GM23338 (cell line): ENCODE results near the gene KCND2. TPM values are rescaled to one million over a fixed set of nuclear protein-coding genes. Genes with fewer than 3 reads are reported as not detected.

Experiments used
- ATAC-seq: fragments of 200-7000 bp; cut with Tn5 transposase; 3 replicates; pipeline ENCODE4 v1.9.1; 2020
- DNase-seq: peaks from one replicate; pipeline ENCODE4 v3.0.0-alpha.2; 2015; ENCODE audit warnings: low spot score
- H2AFZ ChIP-seq: fragments of 200-600 bp; sonication (generic); 2 replicates; pipeline ENCODE4 v1.8.0; 2016; ENCODE audit warnings: antibody characterized with exemption, mild to moderate bottlenecking, moderate library complexity
- H3F3A ChIP-seq: fragments of 200-600 bp; sonication (generic); replicated peaks from 2 replicates; pipeline ENCODE4 v1.8.0; 2017; ENCODE audit warnings: antibody characterized with exemption, mixed run types, low read depth
- H3K27ac ChIP-seq: fragments of 200-600 bp; sonication (generic); 2 replicates; pipeline ENCODE4 v1.6.1; 2016; ENCODE audit warnings: low read depth
- H3K27me3 ChIP-seq: fragments of 200-600 bp; sonication (generic); 2 replicates; pipeline ENCODE4 v1.8.0; 2016; ENCODE audit warnings: mild to moderate bottlenecking, mixed run types, moderate library complexity; ENCODE audit not compliant: insufficient read depth
- H3K36me3 ChIP-seq: fragments of 200-600 bp; sonication (generic); 2 replicates; pipeline ENCODE4 v1.8.0; 2016; ENCODE audit warnings: mild to moderate bottlenecking; ENCODE audit not compliant: insufficient read depth
- H3K4me1 ChIP-seq: fragments of 200-600 bp; sonication (generic); 2 replicates; pipeline ENCODE4 v1.8.0; 2016; ENCODE audit warnings: mild to moderate bottlenecking, moderate library complexity; ENCODE audit not compliant: insufficient read depth
- H3K4me2 ChIP-seq: fragments of 200-600 bp; sonication (generic); 2 replicates; pipeline ENCODE4 v1.7.1; 2017; ENCODE audit warnings: mixed run types
- H3K4me3 ChIP-seq: fragments of 200-600 bp; sonication (generic); 2 replicates; pipeline ENCODE4 v1.6.1; 2016; ENCODE audit warnings: mixed run types
- H3K79me2 ChIP-seq: fragments of 200-600 bp; sonication (generic); replicated peaks from 2 replicates; pipeline ENCODE4 v1.8.0; 2017; ENCODE audit warnings: mild to moderate bottlenecking; ENCODE audit not compliant: insufficient read depth
- H3K9me2 ChIP-seq: fragments of 200-600 bp; sonication (generic); 2 replicates; pipeline ENCODE4 v1.8.0; 2017; ENCODE audit not compliant: insufficient read depth
- H4K20me1 ChIP-seq: fragments of 200-600 bp; sonication (generic); replicated peaks from 2 replicates; pipeline ENCODE4 v1.8.0; 2017; ENCODE audit warnings: mild to moderate bottlenecking; ENCODE audit not compliant: insufficient read depth
- H3K27ac Mint-ChIP-seq: 2 replicates; pipeline ENCODE4 v1.8.0; 2020; ENCODE audit warnings: inconsistent platforms, mild to moderate bottlenecking, moderate library complexity, mixed read lengths
- H3K27me3 Mint-ChIP-seq: 3 replicates; pipeline ENCODE4 v1.8.0; 2022; ENCODE audit warnings: low read depth, mild to moderate bottlenecking, moderate library complexity, mixed read lengths, inconsistent platforms; ENCODE audit not compliant: insufficient read depth, poor library complexity
- H3K36me3 Mint-ChIP-seq: 3 replicates; pipeline ENCODE4 v1.8.0; 2021; ENCODE audit warnings: low read depth, mild to moderate bottlenecking, inconsistent platforms, moderate library complexity, mixed read lengths
- H3K4me1 Mint-ChIP-seq: 3 replicates; pipeline ENCODE4 v1.8.0; 2020; ENCODE audit warnings: mild to moderate bottlenecking, inconsistent platforms, mixed read lengths
- H3K4me3 Mint-ChIP-seq: 3 replicates; pipeline ENCODE4 v1.8.0; 2021; ENCODE audit warnings: moderate library complexity, mild to moderate bottlenecking, inconsistent platforms, mixed read lengths
- H3K9me3 Mint-ChIP-seq: 3 replicates; pipeline ENCODE4 v1.8.0; 2020; ENCODE audit warnings: moderate library complexity, mild to moderate bottlenecking, inconsistent platforms, mixed read lengths
- CREB1 ChIP-seq: fragments of 250-450 bp; sonication (Bioruptor Pico); IDR thresholded peaks from 2 replicates; pipeline ENCODE4 v1.5.0; 2020; ENCODE audit warnings: low read depth, mild to moderate bottlenecking, moderate library complexity
- ETS1 ChIP-seq: IDR thresholded peaks from 2 replicates; pipeline ENCODE4 v1.6.1; 2016; ENCODE audit warnings: antibody characterized with exemption
- EZH2 ChIP-seq: fragments of 200-600 bp; sonication (generic); IDR thresholded peaks from one replicate; pipeline ENCODE4 v1.8.0; 2017; ENCODE audit warnings: antibody characterized with exemption, mild to moderate bottlenecking, low read depth; ENCODE audit not compliant: unreplicated experiment
- EZH2phosphoT487 ChIP-seq: fragments of 200-600 bp; sonication (generic); IDR thresholded peaks from one replicate; pipeline ENCODE4 v1.8.1; 2018; ENCODE audit warnings: antibody characterized with exemption; ENCODE audit not compliant: unreplicated experiment
- JUNB ChIP-seq: IDR thresholded peaks from one replicate; pipeline ENCODE4 v1.6.1; 2016; ENCODE audit warnings: antibody characterized with exemption; ENCODE audit not compliant: unreplicated experiment
- NANOG ChIP-seq: IDR thresholded peaks from 2 replicates; pipeline ENCODE4 v1.6.1; 2016; ENCODE audit warnings: antibody characterized with exemption, borderline replicate concordance
- POLR2AphosphoS5 ChIP-seq: IDR thresholded peaks from 2 replicates; pipeline ENCODE4 v1.6.1; 2016; ENCODE audit warnings: antibody characterized with exemption, low read depth
- REST ChIP-seq: IDR thresholded peaks from one replicate; pipeline ENCODE4 v1.6.1; 2018; ENCODE audit warnings: antibody characterized with exemption; ENCODE audit not compliant: unreplicated experiment
- ZNF114 ChIP-seq: fragments of 250-450 bp; sonication (Bioruptor Pico); IDR thresholded peaks from 2 replicates; pipeline ENCODE4 v1.5.0; 2020; ENCODE audit warnings: mild to moderate bottlenecking, moderate library complexity
- ZNF331 ChIP-seq: fragments of 250-450 bp; sonication (Bioruptor Pico); IDR thresholded peaks from 2 replicates; pipeline ENCODE4 v1.5.0; 2020; ENCODE audit warnings: low read depth, mild to moderate bottlenecking, moderate library complexity
- ZNF462 ChIP-seq: fragments of 250-450 bp; sonication (Bioruptor Pico); IDR thresholded peaks from 2 replicates; pipeline ENCODE4 v1.5.0; 2020; ENCODE audit warnings: mild to moderate bottlenecking, moderate library complexity
- polyA plus RNA-seq: library from polyadenylated mRNA; unstranded; fragments of >200 nt; fragmentation: Nextera tagmentation; extraction: Ambion mirVana; gene quantifications from 2 replicates; pipeline ENCODE4 v1.2.1, GENCODE V29; 2016
- total RNA-seq: library from RNA; depleted of rRNA; stranded (reverse); fragments of >200 nt; shearing (Covaris generic); gene quantifications from 2 replicates; pipeline ENCODE4 v1.2.3, GENCODE V29; 2014
- TF ChIP-seq, protein P1 (sequence below), 2 experiments: fragments of 200-600 bp in 1 of 2; sonication (generic) in 1 of 2; conservative IDR thresholded peaks; 2 replicates each; pipeline versions ENCODE4 v1.5.1 to v1.6.1; 2016 to 2017; ENCODE audit warnings: antibody characterized with exemption in 2 of 2, low read depth in 2 of 2, mild to moderate bottlenecking in 2 of 2, moderate library complexity in 1 of 2

The KCND2 gene
- total and polyA plus RNA-seq, 2 experiments from 2014 or later, result 7.1 to 15.6 TPM

- Histone ChIP-seq H3K36me3 (no peaks in the 10 kb centered on the region), H3F3A (no peaks in the 10 kb centered on the region), H3K27me3 (no peaks in the 10 kb centered on the region), H3K4me1 (no peaks in the 10 kb centered on the region; the same call in 1 of the 2 replicates), H2AFZ (no peak overlapping the region), H3K27ac (no peak overlapping the region), H3K79me2 (no peaks in the 10 kb centered on the region), H3K4me3 (no peak overlapping the region), H3K4me2 (no peak overlapping the region), H3K9me2 (no peaks in the 10 kb centered on the region), H4K20me1 (no peaks in the 10 kb centered on the region)
- no peaks in the 10 kb centered on the region for H3K36me3 Mint-ChIP-seq
- ATAC-seq, result no peak
- peak overlapping the region; percentile 7; the same call in 1 of the 2 replicates for H3K27ac Mint-ChIP-seq
- no peak overlapping the region for H3K4me3 Mint-ChIP-seq
- no peaks in the 10 kb centered on the region for H3K27me3 Mint-ChIP-seq
- no peak for TF ChIP-seq JUNB
- TF ChIP-seq ZNF331 (CRISPR knock-in tag), result no peak
- no peak for TF ChIP-seq EZH2phosphoT487
- TF ChIP-seq POLR2AphosphoS5, result no peak
- no peak for TF ChIP-seq CREB1 (CRISPR knock-in tag)
- TF ChIP-seq EZH2, result no peak
- no peak for TF ChIP-seq ZNF462 (CRISPR knock-in tag)
- TF ChIP-seq, protein P1, sequence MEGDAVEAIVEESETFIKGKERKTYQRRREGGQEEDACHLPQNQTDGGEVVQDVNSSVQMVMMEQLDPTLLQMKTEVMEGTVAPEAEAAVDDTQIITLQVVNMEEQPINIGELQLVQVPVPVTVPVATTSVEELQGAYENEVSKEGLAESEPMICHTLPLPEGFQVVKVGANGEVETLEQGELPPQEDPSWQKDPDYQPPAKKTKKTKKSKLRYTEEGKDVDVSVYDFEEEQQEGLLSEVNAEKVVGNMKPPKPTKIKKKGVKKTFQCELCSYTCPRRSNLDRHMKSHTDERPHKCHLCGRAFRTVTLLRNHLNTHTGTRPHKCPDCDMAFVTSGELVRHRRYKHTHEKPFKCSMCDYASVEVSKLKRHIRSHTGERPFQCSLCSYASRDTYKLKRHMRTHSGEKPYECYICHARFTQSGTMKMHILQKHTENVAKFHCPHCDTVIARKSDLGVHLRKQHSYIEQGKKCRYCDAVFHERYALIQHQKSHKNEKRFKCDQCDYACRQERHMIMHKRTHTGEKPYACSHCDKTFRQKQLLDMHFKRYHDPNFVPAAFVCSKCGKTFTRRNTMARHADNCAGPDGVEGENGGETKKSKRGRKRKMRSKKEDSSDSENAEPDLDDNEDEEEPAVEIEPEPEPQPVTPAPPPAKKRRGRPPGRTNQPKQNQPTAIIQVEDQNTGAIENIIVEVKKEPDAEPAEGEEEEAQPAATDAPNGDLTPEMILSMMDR (conservative IDR thresholded peaks at IDR 0.05; ENCODE audit: low read depth in 2 of 2), result no peak
- TF ChIP-seq ZNF114 (CRISPR knock-in tag), result no peak
- no peak for TF ChIP-seq NANOG
- TF ChIP-seq ETS1, result no peak
- no peak for TF ChIP-seq REST
- H3K9me3 Mint-ChIP-seq, result no peaks in the 10 kb centered on the region
- peaks cover 8% of the 10 kb centered on the region; the same call in 2 of the 3 replicates for H3K4me1 Mint-ChIP-seq
- no peak for DNase-seq
Measured at GRCh38 chr7:120709252-120709971, 436.4 kb downstream of the KCND2 start.
